PC-3 (cell line): ENCODE results near the gene NDUFB6.

Experiments used
- CTCF ChIP-seq: fragments of 300-600 bp; sonication (generic); conservative IDR thresholded peaks from 2 replicates; pipeline ENCODE4 v1.5.1; 2017; ENCODE audit warnings: antibody characterized with exemption, low read depth, mild to moderate bottlenecking, low read length
- EZH2 ChIP-seq: fragments of 300-600 bp; sonication (generic); IDR thresholded peaks from one replicate; pipeline ENCODE4 v1.6.1; 2017; ENCODE audit warnings: antibody characterized with exemption, mild to moderate bottlenecking, low read length; ENCODE audit not compliant: unreplicated experiment
- EZH2phosphoT487 ChIP-seq: fragments of 300-600 bp; sonication (generic); IDR thresholded peaks from 2 replicates; pipeline ENCODE4 v1.6.1; 2018; ENCODE audit warnings: mild to moderate bottlenecking, antibody characterized with exemption, low read length, borderline replicate concordance

- TF ChIP-seq CTCF, result no peak
- no peak for TF ChIP-seq EZH2
- TF ChIP-seq EZH2phosphoT487, result no peak
These were observed 54.7 kb downstream of the NDUFB6 start for GRCh38 chr9:32518276-32518675.
